NCI-H1092 (cell line): Measurements from ENCODE around the gene PBX2.
A peak's percentile ranks its signal among the peaks of the same experiment; 100 is the strongest.
"Not testable (repeated sequence)": the region's sequence is repeated elsewhere in the genome, so short reads cannot be mapped to it uniquely, and the experiment has no call there.

ENCODE experiments used
- DNase-seq: peaks from one replicate; lab custom pipeline; 2025; lab: John Stamatoyannopoulos, UW

Gene PBX2

DNA sequence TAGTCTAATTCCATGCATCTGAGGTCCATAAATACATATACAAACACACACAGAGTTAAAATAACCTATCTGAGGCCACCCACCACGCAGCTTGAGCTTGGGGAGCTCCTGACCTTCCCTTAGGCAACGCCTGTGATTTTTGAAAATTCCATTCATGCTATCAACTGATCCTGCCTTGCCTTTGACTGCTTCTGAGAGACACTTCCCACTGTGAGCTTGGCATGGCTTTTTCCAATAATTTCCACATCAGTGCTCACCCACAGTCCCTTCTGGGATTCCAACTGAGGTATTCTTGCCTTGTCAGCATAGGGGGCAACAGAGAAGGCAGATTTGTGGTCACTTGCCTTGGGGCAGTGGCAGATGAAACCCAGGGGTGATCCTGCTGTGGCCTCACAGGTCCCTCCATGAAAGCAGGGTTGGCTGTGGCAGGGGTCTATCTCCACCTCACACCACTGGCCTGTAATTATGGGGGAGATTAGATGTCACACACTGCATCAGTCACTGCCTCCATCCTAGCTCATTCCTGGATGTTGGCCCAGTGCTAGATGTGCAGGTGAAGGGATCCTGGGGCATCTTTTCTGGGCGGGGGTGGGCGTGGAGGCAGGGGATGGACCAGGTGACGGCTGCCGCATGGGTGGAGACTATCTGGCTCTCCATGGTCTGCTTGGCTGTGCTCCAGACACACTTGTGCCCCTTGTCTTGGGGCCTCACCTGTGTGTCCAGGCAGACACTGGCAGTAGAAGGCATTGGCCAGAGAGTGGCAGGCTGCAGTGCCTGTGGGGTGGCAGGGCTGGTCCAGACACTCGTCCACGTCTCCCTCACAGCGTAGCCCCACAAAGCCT is 13.6 kb upstream of the PBX2 start:
- no peak for DNase-seq

DNA sequence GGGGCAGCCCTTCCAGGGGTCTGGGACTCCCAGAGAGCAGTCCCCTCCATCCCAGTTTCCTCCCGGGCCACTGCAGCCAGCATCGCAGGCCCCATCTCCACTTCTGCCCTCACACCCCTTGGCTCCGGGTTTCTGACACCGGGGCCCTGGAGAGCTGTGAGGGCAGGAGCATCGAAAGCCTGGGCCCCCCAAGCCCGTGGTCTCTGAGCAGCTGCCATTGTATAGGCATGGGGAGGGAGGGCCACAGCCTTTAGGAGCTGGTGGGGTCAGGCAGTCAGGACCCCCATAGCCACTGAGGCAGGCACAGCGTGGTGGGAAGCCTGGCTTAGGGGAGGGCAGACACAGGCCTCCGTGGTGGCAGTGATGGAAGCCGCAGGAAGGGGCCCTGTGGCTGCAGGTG is 12.2 kb upstream of the PBX2 start:
- DNase-seq, result no peak

DNA sequence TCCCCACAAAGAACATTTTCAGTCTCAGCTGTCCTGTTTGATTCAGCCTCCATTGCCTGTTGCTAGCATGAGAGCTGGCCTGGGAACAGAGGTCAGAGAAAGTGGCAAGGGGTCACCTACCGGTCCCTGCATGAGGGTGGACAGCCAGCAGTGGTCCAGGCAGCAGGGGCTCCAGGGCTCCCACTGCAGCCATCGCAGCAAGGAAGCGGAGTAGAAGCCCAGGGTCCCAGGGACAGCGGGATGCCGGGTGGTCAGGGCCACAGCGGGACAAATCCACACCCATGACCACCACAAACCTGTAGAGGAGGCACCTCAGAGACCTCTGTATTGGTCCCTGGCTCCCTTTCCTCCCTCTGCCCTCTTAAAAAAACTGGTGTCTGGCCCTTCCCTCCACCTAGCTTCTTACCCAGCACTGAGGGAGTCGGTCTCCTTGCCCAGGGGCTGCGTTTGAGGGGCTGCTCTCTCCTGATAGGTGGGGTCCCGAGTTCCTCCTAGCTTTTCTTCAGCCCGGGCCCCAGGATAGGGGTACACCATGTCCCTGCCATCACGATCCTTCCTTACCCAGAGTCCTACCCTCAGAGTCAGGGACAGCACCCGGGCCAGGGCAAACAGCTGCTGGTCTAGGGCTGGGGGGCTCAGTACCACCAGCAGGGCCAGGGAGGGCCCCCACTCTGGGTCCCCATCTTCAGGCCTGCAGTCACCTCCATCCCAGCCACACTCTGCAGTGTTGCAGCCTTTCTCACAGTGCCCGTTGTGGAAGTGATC is 10.9 kb upstream of the PBX2 start:
- no peak for DNase-seq

DNA sequence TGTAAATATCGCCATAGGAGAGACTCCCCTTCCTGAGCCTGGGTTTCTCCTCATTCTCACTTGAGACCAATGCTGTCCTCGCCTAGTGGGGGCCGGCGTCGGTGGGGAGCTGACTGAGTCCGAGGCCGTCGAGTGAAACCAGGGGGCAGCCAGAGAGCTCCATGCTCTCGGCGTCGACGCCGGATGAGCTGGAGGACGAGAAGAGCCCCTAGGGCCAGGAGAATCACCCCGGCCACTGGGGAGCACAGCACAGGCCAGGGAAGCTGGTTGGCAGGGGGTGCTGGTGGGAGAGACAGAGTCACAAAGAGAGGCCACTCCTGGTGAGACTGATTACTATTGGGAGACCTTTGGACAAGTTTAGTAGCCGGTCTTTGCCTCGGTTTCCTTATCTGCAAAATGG is 8.9 kb upstream of the PBX2 start:
- DNase-seq, result no peak

DNA sequence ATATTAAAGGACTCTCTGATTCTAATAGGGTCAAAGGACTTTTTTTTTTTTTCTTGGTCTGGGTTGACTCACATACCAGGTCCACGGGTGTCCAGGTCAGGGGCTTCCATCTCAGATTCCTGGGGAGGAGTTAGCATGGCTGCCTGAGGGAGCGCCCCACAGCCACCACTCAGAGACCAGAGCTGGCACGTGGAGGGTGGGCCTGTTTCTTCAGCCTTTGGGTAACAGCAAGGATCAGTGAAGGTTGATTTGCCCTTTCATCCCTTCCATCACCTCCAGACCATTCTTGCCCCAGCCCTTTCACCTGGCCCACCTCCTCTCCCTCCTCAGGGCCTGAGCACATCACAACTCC is 8.3 kb upstream of the PBX2 start:
- DNase-seq, result no peak

DNA sequence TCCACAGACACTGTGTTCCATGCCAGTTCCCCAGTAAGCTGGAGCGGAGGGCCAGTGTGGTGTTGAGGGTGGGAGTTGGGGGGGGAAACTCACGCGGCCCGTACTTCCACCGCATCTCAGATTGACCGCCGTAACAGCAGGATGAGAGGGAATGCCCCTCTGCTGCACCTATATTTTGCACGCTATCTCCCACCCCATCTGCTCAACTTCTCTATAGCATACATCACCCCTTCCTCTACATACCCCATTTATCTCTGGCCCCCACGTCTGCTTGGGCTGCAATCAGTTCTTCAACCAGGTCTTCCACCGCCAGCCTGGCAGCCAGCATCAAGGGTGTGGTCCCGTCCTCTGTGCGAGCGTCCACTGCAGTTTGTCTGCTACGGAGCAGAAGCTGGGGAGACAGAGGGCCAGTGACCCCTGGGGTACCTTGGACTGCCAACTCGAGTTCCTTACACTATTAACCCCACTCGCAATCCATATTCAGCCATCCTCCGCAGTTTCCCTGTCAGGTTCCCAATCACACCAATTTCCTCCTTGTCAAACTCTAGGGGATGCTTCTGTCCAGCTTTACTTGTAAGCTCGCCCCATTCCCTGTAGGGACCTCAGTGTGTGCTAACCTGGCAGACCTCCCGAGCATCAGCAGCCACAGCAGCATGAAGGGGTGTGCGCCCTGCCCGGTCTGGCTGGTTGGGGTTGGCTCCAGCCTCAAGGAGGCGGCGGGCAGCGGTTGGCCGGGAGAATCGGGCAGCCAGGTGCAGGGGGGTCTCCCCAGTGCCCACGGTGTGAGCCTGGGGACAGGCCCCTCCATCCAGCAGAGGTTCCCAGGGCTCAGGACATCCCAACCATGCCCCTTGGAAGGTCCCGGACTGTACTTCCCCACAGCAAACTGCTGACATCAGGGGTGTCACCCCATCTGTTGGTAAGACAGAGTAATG is 6.9 kb upstream of the PBX2 start:
- no peak for DNase-seq

DNA sequence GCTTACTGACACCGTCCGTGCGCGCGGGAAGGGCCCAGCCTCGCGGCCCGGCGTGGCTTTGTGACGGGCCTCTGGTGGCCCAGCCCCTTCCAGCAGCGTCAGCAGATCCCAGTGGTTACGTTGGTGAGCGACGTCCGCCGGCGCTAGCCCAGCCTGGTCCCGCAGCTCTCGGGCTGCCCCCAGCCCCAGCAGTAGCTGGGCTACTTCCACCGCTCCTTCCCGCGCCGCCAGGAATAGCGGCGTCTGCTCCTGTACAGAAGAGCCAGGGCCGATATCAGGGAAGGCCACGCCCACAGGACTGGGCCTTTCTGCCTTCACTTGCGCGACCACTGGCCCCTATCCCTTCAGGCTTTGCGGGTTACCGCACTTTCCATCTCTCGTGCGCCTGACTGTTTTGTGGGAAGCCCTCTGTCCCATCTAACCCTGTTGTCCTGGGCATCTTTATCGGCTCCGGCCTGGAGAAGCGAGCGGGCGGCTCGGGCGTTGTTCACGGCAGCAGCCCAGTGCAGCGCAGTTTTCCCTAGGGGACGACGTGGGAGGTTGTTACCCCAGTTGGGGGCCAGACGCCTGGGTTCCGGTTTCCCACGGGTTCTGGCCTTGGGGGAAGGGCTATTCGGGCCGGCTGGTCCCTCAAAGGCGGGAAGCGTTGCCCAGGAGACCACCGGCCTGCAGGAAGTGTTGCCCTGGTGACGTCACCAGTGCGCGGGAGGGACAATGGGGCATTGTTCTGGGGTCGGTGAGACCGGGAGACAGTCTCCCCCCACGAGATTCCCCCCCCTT is 6.1 kb upstream of the PBX2 start:
- peak; percentile 75 for DNase-seq

DNA sequence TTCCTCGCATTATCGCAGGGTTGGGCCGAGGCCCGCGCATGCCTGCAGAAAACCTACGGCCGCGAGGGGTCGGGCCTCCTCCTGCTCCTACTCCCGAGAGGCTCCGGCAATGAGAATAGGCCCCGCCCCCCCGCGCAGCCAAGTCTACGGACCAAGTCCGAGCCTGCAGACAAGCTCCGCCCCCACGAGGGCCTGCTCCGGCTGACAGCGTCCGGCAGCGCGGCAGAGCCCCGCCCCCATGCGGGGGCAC is 5.6 kb upstream of the PBX2 start:
- DNase-seq, result peak; percentile 96

DNA sequence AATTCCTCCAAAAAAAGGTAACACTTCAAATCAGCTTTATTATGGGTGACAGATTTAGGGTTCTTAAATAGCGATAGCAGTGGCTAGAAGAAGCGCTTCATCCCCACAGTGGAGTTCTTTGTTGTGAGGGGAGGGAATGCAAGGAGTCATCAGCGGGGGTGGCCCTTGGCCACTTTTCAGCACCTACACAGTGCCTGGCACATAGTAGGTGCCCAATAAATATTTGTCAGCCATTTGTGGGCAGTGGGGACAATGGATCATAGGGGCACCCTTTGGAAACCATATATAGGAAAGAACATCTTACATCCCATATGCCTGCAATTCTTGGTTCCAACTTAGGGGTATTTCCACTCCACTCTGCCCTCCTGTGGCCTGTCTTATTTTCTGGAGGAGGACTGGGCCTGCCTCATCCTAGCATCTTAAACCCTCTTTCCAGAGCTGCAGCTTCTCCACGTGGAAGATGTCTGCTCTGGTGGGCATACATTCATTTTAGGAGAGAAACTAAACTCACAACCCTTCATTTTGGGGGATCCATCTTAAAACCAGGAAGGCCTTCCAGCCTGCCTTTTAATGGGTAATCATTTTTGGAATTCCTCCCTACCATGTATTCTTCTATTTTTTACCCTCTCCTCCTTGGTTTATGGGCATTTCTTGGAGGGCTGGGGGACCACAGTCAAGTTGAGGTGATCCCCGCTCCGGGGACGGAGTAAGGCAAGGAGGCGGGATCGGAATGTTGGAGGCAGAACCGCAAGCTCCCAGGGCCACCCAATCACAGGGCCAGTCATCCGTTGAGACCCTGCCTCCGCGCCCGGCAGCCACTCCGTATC is 5.0 kb upstream of the PBX2 start:
- no peak for DNase-seq

DNA sequence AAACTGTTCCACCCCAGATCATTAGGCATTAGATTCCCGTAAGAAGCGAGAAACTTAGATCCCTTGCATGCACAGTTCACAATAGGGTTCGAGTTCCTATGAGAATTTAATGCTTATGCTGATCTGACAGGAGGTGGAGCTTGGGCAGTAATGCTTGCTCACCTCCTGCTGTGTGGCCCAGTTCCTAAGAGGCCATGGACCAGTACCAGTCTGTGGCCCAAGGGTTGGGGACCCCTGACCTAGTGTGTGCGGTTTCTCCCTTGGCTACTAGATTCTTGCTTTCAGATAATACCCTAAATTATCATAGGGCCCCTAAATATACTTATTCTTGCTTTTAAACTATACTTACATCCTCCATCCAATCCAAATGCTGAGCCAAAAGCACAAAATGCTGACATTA is 4.4 kb upstream of the PBX2 start:
- no peak for DNase-seq

DNA sequence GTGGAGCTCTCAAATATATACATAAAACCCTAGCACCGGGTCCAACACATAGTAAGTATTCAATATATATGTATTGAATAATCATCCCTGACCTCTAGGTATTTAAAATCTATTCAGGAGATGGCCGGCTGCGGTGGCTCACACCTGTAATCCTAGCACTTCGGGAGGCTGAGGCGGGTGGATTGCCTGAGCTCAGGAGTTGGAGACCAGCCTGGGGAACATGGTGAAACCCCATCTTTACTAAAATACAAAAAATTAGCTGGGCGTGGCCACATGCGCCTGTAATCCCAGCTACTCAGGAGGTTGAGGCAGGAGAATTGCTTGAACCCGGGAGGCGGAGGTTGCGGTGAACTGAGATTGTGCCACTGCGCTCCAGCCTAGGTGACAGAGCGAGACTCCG is 3.1 kb upstream of the PBX2 start:
- not testable (repeated sequence) for DNase-seq

DNA sequence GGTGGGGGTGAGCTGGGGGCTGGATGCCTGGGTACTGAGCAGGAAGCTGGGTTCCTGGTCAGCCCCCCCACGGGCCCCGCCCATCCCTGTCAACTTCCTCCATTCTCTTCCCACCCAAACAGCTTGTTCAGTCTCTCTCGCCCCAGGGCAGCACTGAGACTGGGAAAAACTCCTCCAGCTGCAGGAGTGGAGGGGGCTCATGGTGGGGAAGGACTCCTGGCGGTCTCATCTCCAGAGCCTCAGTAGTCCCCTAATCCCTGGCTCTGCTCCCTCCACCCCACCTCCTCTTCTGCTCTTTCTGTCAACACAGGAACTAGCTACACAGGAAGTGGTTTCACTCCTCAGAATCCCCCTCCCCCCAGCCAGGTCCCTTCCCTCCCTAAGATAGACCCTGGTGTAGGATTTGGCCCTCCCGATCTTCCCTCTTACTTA is 2.6 kb upstream of the PBX2 start, which contains the start of gene GPSM3:
TSS of gene GPSM3 (minus strand) at position 36 of the 432 bp plus-strand sequence. CDS start 130 bp downstream, outside the sequence.
- no peak for DNase-seq

DNA sequence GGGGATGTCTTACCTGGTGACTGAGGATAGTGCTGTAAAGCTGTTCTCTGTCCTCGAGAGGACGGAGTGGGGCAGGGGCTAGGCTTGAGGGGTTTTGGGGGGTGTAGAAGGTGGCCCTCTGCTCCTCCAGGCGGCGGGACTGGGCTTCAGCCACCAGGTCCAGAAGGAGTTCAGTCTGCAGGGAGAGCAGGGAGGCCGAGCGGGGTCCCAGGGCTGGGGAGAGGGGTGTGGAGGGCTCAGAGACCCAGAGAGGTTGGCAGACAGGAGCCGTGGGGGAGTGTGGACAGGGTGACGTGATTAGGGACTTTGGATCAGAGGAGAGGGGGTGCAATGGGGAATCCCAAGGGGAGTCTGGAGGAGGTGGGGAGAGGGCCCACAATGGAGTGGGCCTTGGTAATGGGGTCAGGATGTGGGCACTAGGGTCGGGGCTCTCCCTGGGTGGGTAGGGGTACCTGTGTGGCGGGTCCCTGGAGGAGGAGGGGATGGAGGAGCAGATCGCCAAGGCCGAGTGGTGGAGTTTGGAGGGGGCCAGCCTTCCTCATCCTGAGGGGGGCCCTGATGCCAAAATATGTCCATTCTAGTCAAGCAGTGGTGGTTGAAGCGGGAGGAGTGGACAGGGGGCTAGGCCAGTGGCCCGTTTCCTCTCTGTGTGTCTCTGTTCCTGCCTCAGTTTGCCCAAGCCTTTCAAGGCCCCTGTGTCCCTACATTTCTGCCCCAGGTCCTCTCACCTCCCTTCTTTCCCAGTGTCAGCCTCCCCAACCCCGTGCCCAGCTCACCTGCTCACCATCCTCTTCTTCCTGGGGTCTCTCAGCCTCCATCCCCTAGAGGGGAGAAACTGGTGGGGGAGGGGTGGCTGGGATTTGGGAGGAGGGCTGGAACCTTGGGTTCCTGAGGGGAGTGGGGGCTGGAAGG is 1.9 kb upstream of the PBX2 start:
- no peak for DNase-seq

DNA sequence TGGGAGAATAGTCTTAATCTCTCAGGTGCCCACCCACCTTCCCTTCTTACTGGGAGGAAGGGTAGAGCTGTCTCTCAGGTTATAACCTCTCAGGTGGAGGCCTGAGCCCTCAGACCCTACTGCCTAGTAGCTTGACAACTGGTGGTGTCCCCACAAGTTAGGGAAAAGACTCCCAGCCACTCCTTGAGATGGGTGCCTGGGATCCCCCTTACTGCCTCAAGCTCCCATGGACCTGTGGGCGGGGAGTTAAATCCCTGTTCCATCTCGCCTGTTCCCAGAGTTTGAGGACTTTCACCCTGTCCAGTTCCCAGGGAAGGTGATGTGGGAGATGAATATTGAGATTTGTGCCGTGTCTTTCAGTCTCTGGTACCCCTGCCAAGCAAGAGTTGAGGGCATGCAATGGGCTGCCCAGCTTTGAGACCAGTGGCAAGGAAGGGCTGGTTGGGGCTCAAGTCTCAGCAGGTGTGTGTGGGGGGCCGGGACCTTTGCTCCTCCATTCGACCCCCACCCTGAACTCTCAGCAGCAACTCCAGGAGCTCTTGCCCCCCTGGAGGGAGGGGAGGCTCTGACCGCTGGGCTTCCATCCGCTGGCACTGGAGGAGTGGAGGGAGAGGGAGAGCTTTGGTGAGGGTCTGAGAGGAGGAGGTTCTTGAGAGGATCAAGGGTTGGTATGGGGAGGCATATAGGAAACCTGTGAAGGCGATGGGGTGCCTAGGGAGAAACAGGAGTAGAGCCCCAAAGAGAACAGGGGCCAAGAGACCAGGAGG is 1.1 kb upstream of the PBX2 start:
- DNase-seq, result no peak

DNA sequence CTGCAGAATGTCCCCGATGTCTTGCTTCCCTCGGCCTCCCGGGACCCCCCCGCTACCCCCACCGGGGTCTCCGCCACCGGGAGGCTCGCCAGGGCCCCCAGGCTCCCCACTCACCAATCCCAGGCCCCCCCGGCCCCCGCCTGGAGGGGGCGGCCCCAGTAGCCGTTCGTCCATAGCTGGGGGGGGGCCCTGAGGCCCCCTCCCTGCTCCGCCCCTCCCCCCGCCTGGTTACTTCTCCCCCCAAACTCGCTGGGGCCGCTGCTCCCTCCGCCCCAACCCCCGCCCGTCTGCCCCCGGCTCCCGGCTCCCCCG is 304 bp downstream of the PBX2 start:
- DNase-seq, result no peak

DNA sequence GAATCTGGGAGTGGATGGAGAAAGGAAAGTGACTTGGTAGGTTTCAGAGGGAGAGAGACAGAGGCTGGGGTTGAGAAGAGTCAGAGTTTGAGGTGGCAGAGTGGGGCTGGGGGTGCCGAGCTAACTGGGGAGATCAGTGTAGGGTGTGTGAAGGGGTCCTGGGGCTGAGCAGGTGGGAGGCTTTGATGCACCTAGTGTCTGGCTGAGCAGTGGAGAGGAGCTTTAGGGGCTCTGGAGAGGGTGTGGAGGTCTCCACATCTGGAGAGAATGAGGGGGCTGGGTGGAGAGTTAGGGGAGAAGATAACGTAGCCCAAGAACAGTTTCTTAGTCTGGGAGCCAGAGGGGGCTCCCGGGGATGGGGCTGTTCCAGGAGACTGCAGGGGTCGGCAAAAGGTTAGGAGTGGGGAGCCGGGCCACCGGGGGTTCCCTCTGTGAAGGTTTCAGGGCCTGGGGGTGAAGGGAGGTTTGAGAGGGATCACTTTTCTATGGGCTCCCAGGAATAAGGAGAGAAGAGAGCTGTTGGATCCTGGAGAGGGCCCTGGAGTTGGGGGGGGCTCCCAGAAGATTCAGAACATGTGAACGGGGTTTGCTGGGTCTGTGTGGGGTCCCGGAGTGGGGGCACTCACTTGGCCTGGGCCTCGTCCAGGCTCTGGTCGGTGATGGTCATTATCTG is 797 bp downstream of the PBX2 start:
- DNase-seq, result no peak

DNA sequence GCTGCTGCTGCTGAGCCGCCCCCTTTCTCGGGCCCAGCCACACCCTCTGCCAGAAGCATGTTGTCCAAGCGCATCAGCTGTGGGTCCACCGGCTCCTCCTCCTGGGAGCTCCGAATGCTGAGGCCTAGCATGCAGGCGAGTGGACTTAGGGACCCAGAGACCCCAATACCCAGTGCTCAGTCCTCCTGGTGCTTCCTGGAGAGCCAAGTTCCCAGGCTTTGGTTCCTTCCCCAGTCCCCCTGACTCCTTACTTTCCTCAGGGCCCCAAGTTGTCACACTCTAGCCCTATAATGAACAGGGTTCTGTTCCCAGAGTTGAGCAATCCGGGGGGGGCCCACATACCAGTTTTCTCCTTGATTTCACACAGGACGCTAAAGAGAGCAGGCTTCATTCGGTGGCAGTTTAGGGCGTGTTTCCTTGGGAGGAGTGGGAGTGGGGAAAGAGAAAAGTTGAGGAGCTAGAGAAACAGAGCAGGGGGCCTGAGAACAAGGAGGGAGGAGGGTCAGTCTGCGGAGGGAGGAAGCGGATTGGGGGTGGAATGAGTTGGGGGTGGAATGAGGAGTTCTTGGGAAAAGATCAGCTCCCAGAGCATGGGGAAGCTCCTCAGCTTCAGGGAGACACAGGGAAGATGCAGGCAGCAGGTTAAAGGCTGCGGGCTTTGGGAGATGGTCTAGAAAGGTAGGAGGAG is 1.5 kb downstream of the PBX2 start:
- no peak for DNase-seq
